A549 (cell line): ENCODE data around the gene TMEM165. TPM values are rescaled to one million over a fixed set of nuclear protein-coding genes. Genes with fewer than 3 reads are reported as not detected.

ENCODE experiments used
- ATAC-seq, 2 experiments: fragments of 200-7000 bp in 1 of 2; fragments of >200 bp in 1 of 2; cut with Nextera tagmentation in 1 of 2; cut with Tn5 transposase in 1 of 2; 3 replicates each; pipeline versions ENCODE4 v1.8.0 to v1.9.1; 2018 to 2020; ENCODE audit warnings: mild to moderate bottlenecking in 1 of 2, moderate library complexity in 1 of 2
- CTCF ChIA-PET: fragments of 300-600 bp; sonication (Branson Sonifier 250); formaldehyde crosslinking; extraction: SDS; loops from one replicate; lab custom pipeline; 2021; ENCODE audit warnings: antibody characterized with exemption, inconsistent platforms; lab: Yijun Ruan, JAX
- POLR2A ChIA-PET: fragments of 350-600 bp; formaldehyde crosslinking; extraction: SDS; loops from one replicate; lab custom pipeline; 2021; ENCODE audit warnings: antibody characterized with exemption, inconsistent platforms; lab: Yijun Ruan, JAX
- DNase-seq, 2 experiments: peaks; one replicate each; pipeline versions ENCODE4 v3.0.0 to v3.0.0-alpha.2; 2011 to 2016; ENCODE audit warnings: low read depth in 1 of 2, low spot score in 1 of 2
- FAIRE-seq: peaks from 2 replicates; lab custom pipeline; 2011; peaks lifted over from hg19 to GRCh38; lab: Jason Lieb, UNC
- H3K27ac ChIP-seq, 2 experiments: fragments of >200 bp; sonication (Bioruptor Twin); formaldehyde crosslinking; 3 replicates each; pipeline ENCODE4 v1.5.1; 2016 to 2017
- H3K4me1 ChIP-seq: fragments of >200 bp; sonication (Bioruptor Twin); formaldehyde crosslinking; 3 replicates; pipeline ENCODE4 v1.6.1; 2016
- H3K4me2 ChIP-seq: fragments of >200 bp; sonication (Bioruptor Twin); formaldehyde crosslinking; 3 replicates; pipeline ENCODE4 v1.6.1; 2016
- H3K4me3 ChIP-seq: fragments of >200 bp; sonication (Bioruptor Twin); formaldehyde crosslinking; 3 replicates; pipeline ENCODE4 v1.5.1; 2016
- H3K9me3 ChIP-seq: fragments of >200 bp; sonication (Bioruptor Twin); formaldehyde crosslinking; 3 replicates; pipeline ENCODE4 v1.6.1; 2016
- BCL3 ChIP-seq: fragments of >200 bp; sonication (Bioruptor Twin); formaldehyde crosslinking; IDR thresholded peaks from 3 replicates; pipeline ENCODE4 v1.6.1; 2016
- CEBPB ChIP-seq, 2 experiments: fragments of >200 bp in 1 of 2; sonication (Bioruptor Twin) in 1 of 2; formaldehyde crosslinking in 1 of 2; IDR thresholded peaks; 2 replicates each; pipeline ENCODE4 v1.6.1; 2012 to 2016
- CHD2 ChIP-seq: fragments of 150-350 bp; IDR thresholded peaks from 2 replicates; pipeline ENCODE4 v1.6.1; 2014; ENCODE audit warnings: low read length; ENCODE audit not compliant: partially characterized antibody
- CTCF ChIP-seq: fragments of >200 bp; sonication (Bioruptor Twin); formaldehyde crosslinking; IDR thresholded peaks from 3 replicates; pipeline ENCODE4 v1.5.1; 2016
- EHMT2 ChIP-seq: fragments of 200-600 bp; sonication (generic); IDR thresholded peaks from 2 replicates; pipeline ENCODE4 v1.6.1; 2016; ENCODE audit warnings: antibody characterized with exemption, low read depth, mild to moderate bottlenecking, moderate library complexity
- FOSB ChIP-seq: fragments of 250-450 bp; sonication (Bioruptor Pico); IDR thresholded peaks from 2 replicates; pipeline ENCODE4 v1.5.0; 2020; ENCODE audit warnings: mild to moderate bottlenecking, moderate library complexity
- FOSL2 ChIP-seq, 2 experiments: fragments of 450-650 bp in 1 of 2; fragments of >200 bp in 1 of 2; sonication (Bioruptor Twin) in 1 of 2; formaldehyde crosslinking; IDR thresholded peaks; 2 replicates each; pipeline versions ENCODE4 v1.5.0 to v1.6.1; 2016 to 2020; ENCODE audit warnings: mild to moderate bottlenecking in 1 of 2, moderate library complexity in 1 of 2
- GATA3 ChIP-seq: IDR thresholded peaks from 2 replicates; pipeline ENCODE4 v1.6.1; 2012; ENCODE audit warnings: borderline replicate concordance
- HDAC2 ChIP-seq: fragments of 200-600 bp; sonication (generic); IDR thresholded peaks from 2 replicates; pipeline ENCODE4 v1.6.1; 2016
- HES2 ChIP-seq: fragments of >200 bp; sonication (Bioruptor Twin); formaldehyde crosslinking; IDR thresholded peaks from 2 replicates; pipeline ENCODE4 v1.6.1; 2016
- HOXB13 ChIP-seq: fragments of 250-450 bp; sonication (Bioruptor Pico); IDR thresholded peaks from 2 replicates; pipeline ENCODE4 v1.5.0; 2020; ENCODE audit warnings: low read depth, mild to moderate bottlenecking, moderate library complexity
- JUN ChIP-seq, 2 experiments: fragments of >200 bp; sonication (Bioruptor Twin); formaldehyde crosslinking; IDR thresholded peaks; 2 replicates in 1 of 2; 3 replicates in 1 of 2; pipeline ENCODE4 v1.6.1; 2016 to 2017
- KDM5A ChIP-seq: fragments of 200-600 bp; sonication (generic); IDR thresholded peaks from 2 replicates; pipeline ENCODE4 v1.6.1; 2016; ENCODE audit warnings: antibody characterized with exemption, mild to moderate bottlenecking
- MAZ ChIP-seq: fragments of 150-350 bp; IDR thresholded peaks from 2 replicates; pipeline ENCODE4 v1.6.1; 2014; ENCODE audit warnings: antibody characterized with exemption, low read depth, low read length, borderline replicate concordance
- NR3C1 ChIP-seq: fragments of >200 bp; sonication (Bioruptor Twin); formaldehyde crosslinking; IDR thresholded peaks from 3 replicates; pipeline ENCODE4 v1.6.1; 2017
- RARB ChIP-seq: fragments of 250-450 bp; sonication (Bioruptor Pico); IDR thresholded peaks from 2 replicates; pipeline ENCODE4 v1.8.0; 2021; ENCODE audit warnings: mild to moderate bottlenecking, moderate library complexity
- RCOR1 ChIP-seq: fragments of 150-350 bp; IDR thresholded peaks from 2 replicates; pipeline ENCODE4 v1.6.1; 2014; ENCODE audit warnings: antibody characterized with exemption, low read length, low read depth
- RNF2 ChIP-seq: fragments of 200-600 bp; sonication (generic); IDR thresholded peaks from 2 replicates; pipeline ENCODE4 v1.6.1; 2016; ENCODE audit warnings: low read depth, mild to moderate bottlenecking, antibody characterized with exemption, moderate library complexity, borderline replicate concordance
- SMC3 ChIP-seq: fragments of >200 bp; sonication (Bioruptor Twin); formaldehyde crosslinking; IDR thresholded peaks from 3 replicates; pipeline ENCODE4 v1.6.1; 2018; ENCODE audit warnings: inconsistent platforms
- TP53 ChIP-seq: fragments of 250-450 bp; sonication (Bioruptor Pico); IDR thresholded peaks from 2 replicates; pipeline ENCODE4 v1.5.0; 2021; ENCODE audit warnings: mild to moderate bottlenecking, moderate library complexity
- ZSCAN20 ChIP-seq: fragments of 250-450 bp; sonication (Bioruptor Pico); IDR thresholded peaks from 2 replicates; pipeline ENCODE4 v1.8.0; 2022; ENCODE audit warnings: mild to moderate bottlenecking, moderate library complexity
- WGBS: methylation state at CpG from one replicate; pipeline ENCODE4 v1.1.6; 2017; ENCODE audit errors: missing lambda C conversion rate; 5-methylcytosine and 5-hydroxymethylcytosine counted together
- polyA plus RNA-seq, 4 experiments: library from polyadenylated mRNA; depleted of rRNA in 3 of 4; stranded (reverse); fragments of >200 nt; fragmentation: RNase III in 1 of 4; extraction: RNeasy Plus Mini Kit Qiagen cat#74134 plus additional on column Dnase treatment in 1 of 4; gene quantifications; 2 replicates in 3 of 4; 3 replicates in 1 of 4; pipeline ENCODE4 v1.2.3, GENCODE V29; 2011 to 2017
- small RNA-seq, 6 experiments: library from RNA; depleted of rRNA; stranded (forward); fragments of <200 nt; gene quantifications; one replicate each; pipeline ENCODE3, GENCODE V24; 2012

Gene TMEM165
- polyA plus RNA-seq, 2 of the 4 experiments (the other 2 are of a cell fraction) = 52.6 to 83.5 TPM

- POLR2A ChIA-PET = no interaction called here
- FAIRE-seq (no peak), DNase-seq (no peak), ATAC-seq (no peak)
- Histone ChIP-seq H3K27ac (no peak overlapping the region), H3K9me3 (no peaks in the 10 kb centered on the region), H3K4me3 (no peak overlapping the region), H3K4me1 (peaks cover 9% of the 10 kb centered on the region; the same call in 2 of the 3 replicates), H3K4me2 (no peak overlapping the region)
- CTCF ChIA-PET = no interaction called here
- WGBS = 95% methylated on average over 3 of the region's 3 CpGs
- TF ChIP-seq BCL3 = no peak
- TF ChIP-seq EHMT2 = no peak
- no peak for TF ChIP-seq KDM5A
Measured at GRCh38 chr4:55466001-55466400, 70.2 kb downstream of the TMEM165 start.

GRCh38 chr4:55468724-55469123 is 73.0 kb downstream of the TMEM165 start:
- H3K4me3 ChIP-seq = no peak overlapping the region
- no peaks in the 10 kb centered on the region for H3K9me3 ChIP-seq
- H3K4me2 ChIP-seq = no peak overlapping the region
- peaks cover 9% of the 10 kb centered on the region; the same call in 2 of the 3 replicates for H3K4me1 ChIP-seq
- POLR2A ChIA-PET = no interaction called here
- peak; percentile 49 to 83; a peak in 4 of 6 replicates for ATAC-seq
- CTCF ChIA-PET = no interaction called here
- H3K27ac ChIP-seq = no peak overlapping the region
- DNase-seq = peak in 1 of 2 experiments; percentile 35
- no peak for TF ChIP-seq HOXB13 (CRISPR knock-in tag)
- no peak for TF ChIP-seq FOSL2 (IDR thresholded peaks at IDR 0.05)
- peak; percentile 55 for TF ChIP-seq FOSL2 (CRISPR knock-in tag; IDR thresholded peaks at IDR 0.05)
- no peak for FAIRE-seq
- 13% methylated on average over 2 of the region's 2 CpGs for WGBS

- ChIA-PET POLR2A (no interaction called here), CTCF (interaction anchor here (0.6 kb wide), 1 partner anchor 23 kb away, joined by 4 read pairs; no protein-coding TSS in a partner anchor)
- no peak for FAIRE-seq
- WGBS = 87% methylated on average over 1 of the region's 1 CpG
- Histone ChIP-seq H3K4me3 (no peak overlapping the region), H3K27ac (no peak overlapping the region), H3K9me3 (no peaks in the 10 kb centered on the region), H3K4me1 (peaks cover 9% of the 10 kb centered on the region; the same call in 2 of the 3 replicates), H3K4me2 (no peak overlapping the region)
- ATAC-seq = no peak
- DNase-seq = no peak
- TF ChIP-seq MAZ (no peak), RARB (CRISPR knock-in tag) (no peak), NR3C1 (no peak), JUN (IDR thresholded peaks at IDR 0.05) (no peak), GATA3 (no peak), RNF2 (no peak), TP53 (CRISPR knock-in tag) (no peak), CEBPB (IDR thresholded peaks at IDR 0.05) (no peak), FOSB (CRISPR knock-in tag) (no peak), CHD2 (no peak), RCOR1 (no peak), ZSCAN20 (CRISPR knock-in tag) (no peak), HES2 (no peak), HOXB13 (CRISPR knock-in tag) (no peak), CTCF (no peak), HDAC2 (no peak), FOSL2 (IDR thresholded peaks at IDR 0.05) (no peak), FOSL2 (CRISPR knock-in tag; IDR thresholded peaks at IDR 0.05) (no peak), SMC3 (no peak)
Measured at GRCh38 chr4:55469979-55470378, 74.2 kb downstream of the TMEM165 start.

Small RNAs within 50 kb of the gene (small RNA-seq; reads per million reads assigned to genes)
- 0 reads per million in 6 experiments for gene RF00019

Other genes with a start within 250 kb of the TMEM165 start
- 11.1 and 14.1 TPM in 2 replicates for gene SRD5A3, start 49.7 kb upstream of the TMEM165 start, polyA plus RNA-seq (2011; rRNA removed)
- 5.7 to 6.2 TPM (median 5.9 TPM) in 3 replicates for gene SRD5A3, start 49.7 kb upstream of the TMEM165 start, polyA plus RNA-seq (2017; fragmentation: RNase III; extraction: RNeasy Plus Mini Kit Qiagen cat#74134 plus additional on column Dnase treatment)
- gene CLOCK, start 151.0 kb downstream of the TMEM165 start, polyA plus RNA-seq (2011; rRNA removed) = 12.6 and 14.2 TPM in 2 replicates
- gene CLOCK, start 151.0 kb downstream of the TMEM165 start, polyA plus RNA-seq (2017; fragmentation: RNase III; extraction: RNeasy Plus Mini Kit Qiagen cat#74134 plus additional on column Dnase treatment) = 6.6 to 8.0 TPM (median 7.8 TPM) in 3 replicates
- gene PDCL2, start 196.3 kb downstream of the TMEM165 start, polyA plus RNA-seq (2011; rRNA removed) = not detected in 2 replicates
- not detected in 3 replicates for gene PDCL2, start 196.3 kb downstream of the TMEM165 start, polyA plus RNA-seq (2017; fragmentation: RNase III; extraction: RNeasy Plus Mini Kit Qiagen cat#74134 plus additional on column Dnase treatment)
- gene NMU, start 240.3 kb downstream of the TMEM165 start, polyA plus RNA-seq (2011; rRNA removed) = 0.16 and 0.45 TPM in 2 replicates
- 0.13 to 0.59 TPM (median 0.29 TPM) in 3 replicates for gene NMU, start 240.3 kb downstream of the TMEM165 start, polyA plus RNA-seq (2017; fragmentation: RNase III; extraction: RNeasy Plus Mini Kit Qiagen cat#74134 plus additional on column Dnase treatment)